ENCODE data around the gene EFTUD2.

Gene EFTUD2

GRCh38 chr17:44925731-44926697, 26.8 kb upstream of the EFTUD2 start:
- no peak for DNase-seq

GRCh38 chr17:44924107-44924544, 24.9 kb upstream of the EFTUD2 start:
- no peak for DNase-seq

GRCh38 chr17:44922746-44923470, 23.7 kb upstream of the EFTUD2 start:
- no peak for DNase-seq

GRCh38 chr17:44922136-44922535, 22.9 kb upstream of the EFTUD2 start:
- DNase-seq, result no peak

GRCh38 chr17:44921122-44921882, 22.1 kb upstream of the EFTUD2 start:
- no peak for DNase-seq

- no peak for DNase-seq
These were observed 21.3 kb upstream of the EFTUD2 start for GRCh38 chr17:44920565-44920940.

GRCh38 chr17:44919885-44920564, 20.8 kb upstream of the EFTUD2 start:
- peak in 53 of 56 donors; percentile 21 to 83 (median 58) for DNase-seq

GRCh38 chr17:44919411-44919810, 20.2 kb upstream of the EFTUD2 start:
- DNase-seq, result no peak

- DNase-seq, result no peak
These were observed 18.8 kb upstream of the EFTUD2 start for GRCh38 chr17:44918006-44918405.

- DNase-seq, result no peak
These were observed 18.2 kb upstream of the EFTUD2 start for GRCh38 chr17:44917456-44917855.

- peak in 51 of 56 donors; percentile 8 to 93 (median 71) for DNase-seq
These were observed 17.6 kb upstream of the EFTUD2 start for GRCh38 chr17:44916781-44917241.

- peak in 8 of 56 donors; percentile 41 to 67 (median 48) for DNase-seq
These were observed 16.9 kb upstream of the EFTUD2 start for GRCh38 chr17:44915862-44916780.

- peak in 32 of 56 donors; percentile 5 to 77 (median 55) for DNase-seq
These were observed 16.1 kb upstream of the EFTUD2 start, which contains the start of gene GFAP for GRCh38 chr17:44915321-44915726. TSS of gene GFAP (minus strand) at chr17:44915500. CDS start at chr17:44915486, 14 bp downstream.

- DNase-seq, result peak in 2 of 56 donors; percentile 48 to 63
These were observed 15.5 kb upstream of the EFTUD2 start for GRCh38 chr17:44914698-44915271.

- DNase-seq, result no peak
These were observed 14.9 kb upstream of the EFTUD2 start for GRCh38 chr17:44914148-44914547.

GRCh38 chr17:44913676-44914075, 14.4 kb upstream of the EFTUD2 start:
- peak in 1 of 56 donors; percentile 34 for DNase-seq

GRCh38 chr17:44912763-44913544, 13.7 kb upstream of the EFTUD2 start:
- peak in 3 of 56 donors; percentile 22 to 55 (median 33) for DNase-seq

Data from nucleus accumbens (tissue), 56 donors.